ENCODE measurements around the gene PTCD1. TPM values are rescaled to one million over a fixed set of nuclear protein-coding genes. Genes with fewer than 3 reads are reported as not detected.

The PTCD1 gene, protein sequence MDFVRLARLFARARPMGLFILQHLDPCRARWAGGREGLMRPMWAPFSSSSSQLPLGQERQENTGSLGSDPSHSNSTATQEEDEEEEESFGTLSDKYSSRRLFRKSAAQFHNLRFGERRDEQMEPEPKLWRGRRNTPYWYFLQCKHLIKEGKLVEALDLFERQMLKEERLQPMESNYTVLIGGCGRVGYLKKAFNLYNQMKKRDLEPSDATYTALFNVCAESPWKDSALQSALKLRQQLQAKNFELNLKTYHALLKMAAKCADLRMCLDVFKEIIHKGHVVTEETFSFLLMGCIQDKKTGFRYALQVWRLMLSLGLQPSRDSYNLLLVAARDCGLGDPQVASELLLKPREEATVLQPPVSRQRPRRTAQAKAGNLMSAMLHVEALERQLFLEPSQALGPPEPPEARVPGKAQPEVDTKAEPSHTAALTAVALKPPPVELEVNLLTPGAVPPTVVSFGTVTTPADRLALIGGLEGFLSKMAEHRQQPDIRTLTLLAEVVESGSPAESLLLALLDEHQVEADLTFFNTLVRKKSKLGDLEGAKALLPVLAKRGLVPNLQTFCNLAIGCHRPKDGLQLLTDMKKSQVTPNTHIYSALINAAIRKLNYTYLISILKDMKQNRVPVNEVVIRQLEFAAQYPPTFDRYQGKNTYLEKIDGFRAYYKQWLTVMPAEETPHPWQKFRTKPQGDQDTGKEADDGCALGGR
- total RNA-seq (2021; fragmentation: NEBNext Ultra II Directional; extraction: Animal tissue kit (Norgen Biotek cat#: 25700)) (7.5 and 8.5 TPM in 2 replicates), polyA plus RNA-seq (2011; rRNA removed) (7.6 and 9.6 TPM in 2 replicates), polyA minus RNA-seq (2011; rRNA and poly(A)+ RNA removed) (7.4 and 7.9 TPM in 2 replicates)
- 9.6 TPM for polyA plus RNA-seq (2011; cell fraction: cytosol; rRNA removed)
- 14.9 TPM for polyA plus RNA-seq (2011; cell fraction: nucleus; rRNA removed)
- 8.4 to 9.8 TPM (median 9.2 TPM) in 4 replicates for polyA plus RNA-seq (2012, experiment 1 of 2)
- 7.8 TPM for polyA plus RNA-seq (2012, experiment 2 of 2)
- 5.9 TPM for polyA plus RNA-seq (2013, experiment 1 of 2)
- 5.8 TPM for polyA plus RNA-seq (2013, experiment 2 of 2)
- polyA minus RNA-seq (2011; cell fraction: cytosol; rRNA and poly(A)+ RNA removed) = 8.7 TPM
- polyA minus RNA-seq (2011; cell fraction: nucleus; rRNA and poly(A)+ RNA removed) = 7.7 TPM
- long read RNA-seq, experiment 1, full-length matches to known transcripts = 1 of 14 reads
- long read RNA-seq, experiment 1, partial matches to known transcripts = 2 of 14 reads
- long read RNA-seq, experiment 1, other reads (novel, unspliced or antisense) = 11 of 14 reads
- long read RNA-seq, experiment 2, full-length matches to known transcripts = 3 of 3 reads
- long read RNA-seq, experiment 2, partial matches to known transcripts = 0 of 3 reads
- long read RNA-seq, experiment 2, other reads (novel, unspliced or antisense) = 0 of 3 reads

DNA sequence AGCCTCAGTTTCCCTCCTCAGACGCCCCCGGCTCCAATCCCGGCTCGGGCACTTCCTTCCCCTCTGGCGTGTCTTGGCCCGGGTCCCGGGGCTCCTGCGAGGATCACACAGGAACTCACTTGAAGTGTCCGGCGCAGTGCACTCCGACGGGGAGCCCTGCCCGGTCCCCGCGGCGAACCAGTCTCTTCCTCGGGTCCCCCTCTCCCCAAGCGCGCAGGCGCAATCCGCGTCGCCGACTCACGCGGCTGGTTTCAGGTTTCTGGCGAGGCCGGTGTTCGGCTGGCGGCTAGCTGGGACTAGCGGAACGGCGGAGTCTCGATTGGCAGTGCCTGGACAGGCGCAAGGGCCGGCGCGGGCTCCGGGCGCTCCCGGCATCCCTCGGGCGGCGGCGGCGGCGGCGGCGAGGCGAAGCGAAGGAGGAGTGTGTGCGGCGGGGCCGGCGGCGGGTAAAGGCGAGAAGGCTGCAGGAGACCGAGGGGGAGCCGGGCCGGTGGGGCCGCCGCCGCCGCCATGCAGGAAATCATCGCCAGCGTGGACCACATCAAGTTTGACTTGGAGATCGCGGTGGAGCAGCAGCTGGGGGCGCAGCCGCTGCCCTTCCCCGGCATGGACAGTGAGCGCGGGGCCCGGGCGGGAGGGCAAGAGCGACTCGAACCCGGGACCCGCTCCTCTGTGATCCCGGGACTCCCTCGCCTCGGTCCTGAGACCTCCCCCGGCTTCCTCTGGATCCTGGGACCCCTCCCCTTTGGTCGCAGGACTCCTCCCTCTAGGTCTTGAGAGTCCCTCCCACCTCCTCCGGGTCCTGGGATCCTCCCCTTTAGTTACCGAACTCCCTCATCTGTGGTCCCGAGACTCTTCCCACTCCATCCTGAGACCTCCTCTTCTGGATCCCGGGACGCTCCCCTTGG lies at the start of gene PTCD1, which contains the start of gene CPSF4:
Gene PTCD1, minus strand, starts transcription at position 226 of the 908 bp plus-strand sequence. CDS start 3,556 bp downstream, outside the sequence.
Gene CPSF4, plus strand, starts transcription at position 371 of the 908 bp plus-strand sequence. Its CDS starts 140 bp downstream, at position 511.
- H2AK5ac ChIP-seq (ENCODE audit: low read depth, low read length) = peak within 1 kb of the TSS; percentile 56; the same call in 1 of the 2 replicates
- DNase-seq (ENCODE audit: low read depth in 1 of 2, low spot score in 2 of 2) (peak; percentile 84 to 96), FAIRE-seq (no peak)
- no peak within 1 kb of the TSS for H3K14ac ChIP-seq (ENCODE audit: insufficient read length)
- H3K18ac ChIP-seq (ENCODE audit: extremely low read depth, low read length) = peak within 1 kb of the TSS; percentile 87
- H2BK20ac ChIP-seq (ENCODE audit: low read length) = no peak within 1 kb of the TSS
- no peaks in the 10 kb centered on the region for H3K9me3 ChIP-seq (ENCODE audit: insufficient read depth in 2 of 2, low read depth in 1 of 2, low read length in 1 of 2)
- POLR2A ChIA-PET (ENCODE audit: partially characterized antibody) = interaction anchor here (0.6 to 7.3 kb wide), 25 partner anchors 9 to 527 kb away, joined by 3 to 51 read pairs (median 5); partner anchors contain the start of genes ATP5MF, BUD31 and PDAP1
- peaks cover 4% of the 10 kb centered on the region for H3K23me2 ChIP-seq (ENCODE audit: low read depth, low read length)
- H3K23ac ChIP-seq (ENCODE audit: insufficient read length) = no peak within 1 kb of the TSS
- H3K56ac ChIP-seq (replicated peaks; ENCODE audit: insufficient read length, low read depth, low read length) = peak within 1 kb of the TSS; percentile 75
- CTCF ChIA-PET (ENCODE audit: partially characterized antibody) = interaction anchor here (0.6 to 1.5 kb wide), 2 partner anchors 20 to 530 kb away, joined by 3 read pairs; no protein-coding TSS in a partner anchor
- no peak within 1 kb of the TSS for H2BK12ac ChIP-seq (ENCODE audit: low read depth, low read length)
- H2AFZ ChIP-seq (ENCODE audit: low read length) = 0 out of 2 replicates have a peak within 1 kb of the TSS, but pooled peaks have one; percentile 35
- no peak within 1 kb of the TSS for H3K4ac ChIP-seq (replicated peaks; ENCODE audit: insufficient read length, low read depth, low read length)
- peak within 1 kb of the TSS; percentile 93 for H3K27ac ChIP-seq (ENCODE audit: low read depth, low read length)
- H3K4me1 ChIP-seq (replicated peaks in 1 of 4; ENCODE audit: control insufficient read depth in 3 of 4, insufficient read depth in 4 of 4, low read length in 3 of 4) = peaks cover 0 to 12% (median 6%) of the 10 kb centered on the region in 4 experiments; a peak in 5 of 7 replicates
- H2BK15ac ChIP-seq (ENCODE audit: low read length) = no peak within 1 kb of the TSS
- H2BK5ac ChIP-seq (ENCODE audit: low read depth, low read length) = peak within 1 kb of the TSS; percentile 95
- H3K4me3 ChIP-seq (ENCODE audit: extremely low read depth in 1 of 4, insufficient read depth in 2 of 4, low read depth in 3 of 4, low read length in 4 of 4) = peak within 1 kb of the TSS; percentile 87 to 95 (median 88)
- 1% methylated on average over 55 of the region's 89 CpGs; no CpG with 5 or more reads in 1 of the 2 experiments for WGBS, 2 experiments (ENCODE audit: extremely low coverage in 1 of 2, insufficient coverage in 1 of 2, insufficient read length in 1 of 2, insufficient replicate concordance in 2 of 2, low coverage in 1 of 2, low lambda C conversion rate in 2 of 2, missing lambda C conversion rate in 1 of 2)
- peaks cover 11 to 17% of the 10 kb centered on the region in 2 experiments for H4K20me1 ChIP-seq (replicated peaks in 1 of 2; ENCODE audit: control insufficient read depth in 1 of 2, insufficient read depth in 2 of 2, low read length in 2 of 2)
- peak within 1 kb of the TSS; percentile 81 to 96 (median 94) for H3K9ac ChIP-seq (replicated peaks in 1 of 4; ENCODE audit: extremely low read depth in 1 of 4, low read depth in 3 of 4, low read length in 3 of 4)
- peak within 1 kb of the TSS; percentile 85 to 88 for H3K4me2 ChIP-seq (ENCODE audit: insufficient read depth in 1 of 2, low read depth in 2 of 2, low read length in 2 of 2)
- H4K91ac ChIP-seq (replicated peaks; ENCODE audit: insufficient read length, low read length) = no peak within 1 kb of the TSS
- peaks cover 7 to 32% (median 17%) of the 10 kb centered on the region in 4 experiments; a peak in 7 of 8 replicates for H3K36me3 ChIP-seq (ENCODE audit: control insufficient read depth in 2 of 4, insufficient read depth in 4 of 4, low read length in 3 of 4)
- peaks cover 12 to 51% of the 10 kb centered on the region in 2 experiments for H3K79me2 ChIP-seq (ENCODE audit: control insufficient read depth in 1 of 2, insufficient read depth in 2 of 2, low read length in 2 of 2)
- no peak within 1 kb of the TSS for H2BK120ac ChIP-seq (replicated peaks; ENCODE audit: low read depth, low read length)
- H3K27me3 ChIP-seq (replicated peaks in 1 of 4; ENCODE audit: control insufficient read depth in 3 of 4, extremely low read depth in 1 of 4, insufficient read depth in 3 of 4, low read length in 3 of 4) = no peaks in the 10 kb centered on the region
- H4K5ac ChIP-seq (ENCODE audit: insufficient read length, low read depth, low read length) = peak within 1 kb of the TSS; percentile 68
- H4K8ac ChIP-seq (ENCODE audit: extremely low read depth, insufficient read depth, low read length) = peak within 1 kb of the TSS; percentile 92; the same call in 1 of the 2 replicates
- peaks cover 9% of the 10 kb centered on the region for H3K79me1 ChIP-seq (ENCODE audit: low read depth, low read length)
- TF ChIP-seq FOSL1 (IDR thresholded peaks at IDR 0.05; ENCODE audit: insufficient read depth, low read depth, low read length) = no peak
- TF ChIP-seq SIX5 (IDR thresholded peaks at IDR 0.05; ENCODE audit: low read depth, low read length) = peak; percentile 44; the same call in 1 of the 2 replicates
- TF ChIP-seq, protein P1, sequence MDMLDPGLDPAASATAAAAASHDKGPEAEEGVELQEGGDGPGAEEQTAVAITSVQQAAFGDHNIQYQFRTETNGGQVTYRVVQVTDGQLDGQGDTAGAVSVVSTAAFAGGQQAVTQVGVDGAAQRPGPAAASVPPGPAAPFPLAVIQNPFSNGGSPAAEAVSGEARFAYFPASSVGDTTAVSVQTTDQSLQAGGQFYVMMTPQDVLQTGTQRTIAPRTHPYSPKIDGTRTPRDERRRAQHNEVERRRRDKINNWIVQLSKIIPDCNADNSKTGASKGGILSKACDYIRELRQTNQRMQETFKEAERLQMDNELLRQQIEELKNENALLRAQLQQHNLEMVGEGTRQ (IDR thresholded peaks at IDR 0.05; ENCODE audit: low read length) = no peak
